WTC11 (cell line): ENCODE results near the gene VWDE. TPM values are rescaled to one million over a fixed set of nuclear protein-coding genes. Genes with fewer than 3 reads are reported as not detected.

Source experiments
- ATAC-seq: fragments of 200-7000 bp; cut with Tn5 transposase; 2 replicates; pipeline ENCODE4 v1.10.0; 2021; ENCODE audit warnings: mild to moderate bottlenecking, moderate library complexity
- CTCF ChIA-PET: fragments of 300-600 bp; sonication (Branson Sonifier 250); formaldehyde crosslinking; loops from one replicate; lab custom pipeline; 2021; ENCODE audit warnings: antibody characterized with exemption; lab: Charles Lee
- POLR2A ChIA-PET: fragments of 350-600 bp; sonication (Branson Sonifier 250); formaldehyde crosslinking; loops from one replicate; lab custom pipeline; 2021; ENCODE audit warnings: antibody characterized with exemption; lab: Charles Lee
- DNase-seq: peaks from one replicate; pipeline ENCODE4 v3.0.0; 2021; ENCODE audit warnings: low spot score
- H3K27ac Mint-ChIP-seq: 2 replicates; pipeline ENCODE4 v1.8.0; 2021; ENCODE audit warnings: mixed read lengths
- H3K27me3 Mint-ChIP-seq: 2 replicates; pipeline ENCODE4 v1.8.0; 2021; ENCODE audit warnings: low read depth, mild to moderate bottlenecking, moderate library complexity, mixed read lengths
- H3K36me3 Mint-ChIP-seq: 2 replicates; pipeline ENCODE4 v1.8.0; 2021; ENCODE audit warnings: mixed read lengths
- H3K4me1 Mint-ChIP-seq: 2 replicates; pipeline ENCODE4 v1.8.0; 2022; ENCODE audit warnings: mixed read lengths
- H3K4me3 Mint-ChIP-seq: 2 replicates; pipeline ENCODE4 v1.8.0; 2021; ENCODE audit warnings: mild to moderate bottlenecking, moderate library complexity, mixed read lengths
- H3K9me3 Mint-ChIP-seq: 2 replicates; pipeline ENCODE4 v1.8.0; 2021; ENCODE audit warnings: mixed read lengths
- ATF1 ChIP-seq: sonication (generic); formaldehyde crosslinking; IDR thresholded peaks from 2 replicates; pipeline ENCODE4 v1.8.1; 2023; ENCODE audit warnings: mild to moderate bottlenecking, moderate library complexity, missing genetic modification reagents
- ELF4 ChIP-seq: sonication (generic); formaldehyde crosslinking; IDR thresholded peaks from 2 replicates; pipeline ENCODE4 v1.8.1; 2022; ENCODE audit warnings: low read depth, mild to moderate bottlenecking, moderate library complexity, missing genetic modification reagents
- FOXJ3 ChIP-seq: sonication (generic); formaldehyde crosslinking; IDR thresholded peaks from 2 replicates; pipeline ENCODE4 v1.9.0; 2021; ENCODE audit warnings: missing genetic modification reagents, mild to moderate bottlenecking, borderline replicate concordance
- GABPB1 ChIP-seq: sonication (generic); formaldehyde crosslinking; IDR thresholded peaks from 2 replicates; pipeline ENCODE4 v1.8.1; 2023; ENCODE audit warnings: mild to moderate bottlenecking, missing genetic modification reagents
- GRHL2 ChIP-seq: fragments of 250-450 bp; sonication (Bioruptor Pico); IDR thresholded peaks from 2 replicates; pipeline ENCODE4 v1.8.0; 2022; ENCODE audit warnings: mild to moderate bottlenecking, moderate library complexity; ENCODE audit not compliant: insufficient replicate concordance, severe bottlenecking
- NR3C1 ChIP-seq: sonication (generic); formaldehyde crosslinking; conservative IDR thresholded peaks from 2 replicates; pipeline ENCODE4 v1.8.1; 2023; ENCODE audit warnings: low read depth, mild to moderate bottlenecking, missing genetic modification reagents
- SMAD3 ChIP-seq: sonication (generic); formaldehyde crosslinking; IDR thresholded peaks from 2 replicates; pipeline ENCODE4 v1.8.0; 2022; ENCODE audit warnings: missing genetic modification reagents, mild to moderate bottlenecking, borderline replicate concordance
- SP1 ChIP-seq: sonication (generic); formaldehyde crosslinking; conservative IDR thresholded peaks from 2 replicates; pipeline ENCODE4 v1.8.1; 2022; ENCODE audit warnings: missing genetic modification reagents
- ZNF219 ChIP-seq: sonication (generic); formaldehyde crosslinking; IDR thresholded peaks from 2 replicates; pipeline ENCODE4 v1.8.0; 2023; ENCODE audit warnings: missing genetic modification reagents, mild to moderate bottlenecking, borderline replicate concordance
- ZNF317 ChIP-seq: sonication (generic); formaldehyde crosslinking; IDR thresholded peaks from 2 replicates; pipeline ENCODE4 v1.8.1; 2023; ENCODE audit warnings: low read depth, mild to moderate bottlenecking, moderate library complexity, missing genetic modification reagents, borderline replicate concordance
- total RNA-seq: library from RNA; stranded (reverse); gene quantifications from 3 replicates; pipeline ENCODE4 v1.2.3, GENCODE V29; 2021
- TF ChIP-seq, protein P1 (sequence below): sonication (generic); formaldehyde crosslinking; IDR thresholded peaks from 2 replicates; pipeline ENCODE4 v1.8.1; 2022; ENCODE audit warnings: mild to moderate bottlenecking, moderate library complexity, missing genetic modification reagents
- TF ChIP-seq, protein P2 (sequence below): sonication (generic); formaldehyde crosslinking; IDR thresholded peaks from 2 replicates; pipeline ENCODE4 v1.8.1; 2022; ENCODE audit warnings: low read depth, missing genetic modification reagents, borderline replicate concordance
- TF ChIP-seq, protein P3 (sequence below): sonication (generic); formaldehyde crosslinking; IDR thresholded peaks from 2 replicates; pipeline ENCODE4 v1.8.0; 2023; ENCODE audit warnings: mild to moderate bottlenecking, missing genetic modification reagents
- TF ChIP-seq, protein P4 (sequence below): fragments of 250-450 bp; sonication (Bioruptor Pico); IDR thresholded peaks from 2 replicates; pipeline ENCODE4 v1.9.0; 2021; ENCODE audit warnings: mild to moderate bottlenecking
- TF ChIP-seq, protein P5 (sequence below): sonication (generic); formaldehyde crosslinking; IDR thresholded peaks from 2 replicates; pipeline ENCODE4 v1.8.0; 2023; ENCODE audit warnings: missing genetic modification reagents, mild to moderate bottlenecking, borderline replicate concordance
- TF ChIP-seq, protein P6 (sequence below): sonication (generic); formaldehyde crosslinking; conservative IDR thresholded peaks from 2 replicates; pipeline ENCODE4 v1.8.1; 2023; ENCODE audit warnings: mild to moderate bottlenecking, low read depth, missing genetic modification reagents, moderate library complexity
- TF ChIP-seq, protein P7 (sequence below): fragments of 250-450 bp; sonication (Bioruptor Pico); conservative IDR thresholded peaks from 2 replicates; pipeline ENCODE4 v1.9.0; 2021; ENCODE audit warnings: mild to moderate bottlenecking
- TF ChIP-seq, protein P8 (sequence below): sonication (generic); formaldehyde crosslinking; IDR thresholded peaks from 2 replicates; pipeline ENCODE4 v1.8.0; 2022; ENCODE audit warnings: mild to moderate bottlenecking, missing genetic modification reagents
- TF ChIP-seq, protein P9 (sequence below): sonication (generic); formaldehyde crosslinking; IDR thresholded peaks from 2 replicates; pipeline ENCODE4 v1.8.0; 2022; ENCODE audit warnings: mild to moderate bottlenecking, missing genetic modification reagents

Gene VWDE
- total RNA-seq, 1 experiment from 2014 or later, result 21.0 TPM

DNA sequence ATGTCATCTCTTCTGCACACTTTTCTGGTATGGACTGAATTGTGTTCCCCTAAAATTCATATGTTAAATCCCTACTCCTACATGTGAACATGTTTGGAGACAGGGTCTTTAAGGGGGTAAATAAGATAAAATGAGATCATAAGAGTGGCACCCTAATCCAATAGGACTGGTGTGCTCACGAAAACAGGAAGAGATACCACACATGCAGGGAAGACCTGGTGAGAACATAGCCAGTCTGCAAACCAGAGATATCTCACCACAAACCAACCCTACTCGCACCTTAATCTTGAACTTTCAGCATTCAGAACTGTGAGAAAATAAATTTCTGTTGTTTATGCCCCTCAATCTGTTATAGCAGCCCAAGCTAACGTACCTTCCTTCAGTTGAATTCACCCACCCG, 51.8 kb downstream of the VWDE start:
- TF ChIP-seq FOXJ3 (no peak), SMAD3 (CRISPR knock-in tag) (no peak), GABPB1 (CRISPR knock-in tag) (no peak), NR3C1 (no peak), ZNF317 (CRISPR knock-in tag) (no peak), ZNF219 (CRISPR knock-in tag) (no peak), SP1 (CRISPR knock-in tag) (no peak), ELF4 (CRISPR knock-in tag) (no peak), ATF1 (CRISPR knock-in tag) (no peak), GRHL2 (no peak)
- TF ChIP-seq, protein P1, sequence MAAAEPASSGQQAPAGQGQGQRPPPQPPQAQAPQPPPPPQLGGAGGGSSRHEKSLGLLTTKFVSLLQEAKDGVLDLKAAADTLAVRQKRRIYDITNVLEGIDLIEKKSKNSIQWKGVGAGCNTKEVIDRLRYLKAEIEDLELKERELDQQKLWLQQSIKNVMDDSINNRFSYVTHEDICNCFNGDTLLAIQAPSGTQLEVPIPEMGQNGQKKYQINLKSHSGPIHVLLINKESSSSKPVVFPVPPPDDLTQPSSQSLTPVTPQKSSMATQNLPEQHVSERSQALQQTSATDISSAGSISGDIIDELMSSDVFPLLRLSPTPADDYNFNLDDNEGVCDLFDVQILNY (CRISPR knock-in tag), result no peak
- TF ChIP-seq, protein P2, sequence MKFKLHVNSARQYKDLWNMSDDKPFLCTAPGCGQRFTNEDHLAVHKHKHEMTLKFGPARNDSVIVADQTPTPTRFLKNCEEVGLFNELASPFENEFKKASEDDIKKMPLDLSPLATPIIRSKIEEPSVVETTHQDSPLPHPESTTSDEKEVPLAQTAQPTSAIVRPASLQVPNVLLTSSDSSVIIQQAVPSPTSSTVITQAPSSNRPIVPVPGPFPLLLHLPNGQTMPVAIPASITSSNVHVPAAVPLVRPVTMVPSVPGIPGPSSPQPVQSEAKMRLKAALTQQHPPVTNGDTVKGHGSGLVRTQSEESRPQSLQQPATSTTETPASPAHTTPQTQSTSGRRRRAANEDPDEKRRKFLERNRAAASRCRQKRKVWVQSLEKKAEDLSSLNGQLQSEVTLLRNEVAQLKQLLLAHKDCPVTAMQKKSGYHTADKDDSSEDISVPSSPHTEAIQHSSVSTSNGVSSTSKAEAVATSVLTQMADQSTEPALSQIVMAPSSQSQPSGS, result no peak
- TF ChIP-seq, protein P3, sequence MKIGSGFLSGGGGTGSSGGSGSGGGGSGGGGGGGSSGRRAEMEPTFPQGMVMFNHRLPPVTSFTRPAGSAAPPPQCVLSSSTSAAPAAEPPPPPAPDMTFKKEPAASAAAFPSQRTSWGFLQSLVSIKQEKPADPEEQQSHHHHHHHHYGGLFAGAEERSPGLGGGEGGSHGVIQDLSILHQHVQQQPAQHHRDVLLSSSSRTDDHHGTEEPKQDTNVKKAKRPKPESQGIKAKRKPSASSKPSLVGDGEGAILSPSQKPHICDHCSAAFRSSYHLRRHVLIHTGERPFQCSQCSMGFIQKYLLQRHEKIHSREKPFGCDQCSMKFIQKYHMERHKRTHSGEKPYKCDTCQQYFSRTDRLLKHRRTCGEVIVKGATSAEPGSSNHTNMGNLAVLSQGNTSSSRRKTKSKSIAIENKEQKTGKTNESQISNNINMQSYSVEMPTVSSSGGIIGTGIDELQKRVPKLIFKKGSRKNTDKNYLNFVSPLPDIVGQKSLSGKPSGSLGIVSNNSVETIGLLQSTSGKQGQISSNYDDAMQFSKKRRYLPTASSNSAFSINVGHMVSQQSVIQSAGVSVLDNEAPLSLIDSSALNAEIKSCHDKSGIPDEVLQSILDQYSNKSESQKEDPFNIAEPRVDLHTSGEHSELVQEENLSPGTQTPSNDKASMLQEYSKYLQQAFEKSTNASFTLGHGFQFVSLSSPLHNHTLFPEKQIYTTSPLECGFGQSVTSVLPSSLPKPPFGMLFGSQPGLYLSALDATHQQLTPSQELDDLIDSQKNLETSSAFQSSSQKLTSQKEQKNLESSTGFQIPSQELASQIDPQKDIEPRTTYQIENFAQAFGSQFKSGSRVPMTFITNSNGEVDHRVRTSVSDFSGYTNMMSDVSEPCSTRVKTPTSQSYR, result no peak
- TF ChIP-seq, protein P4, sequence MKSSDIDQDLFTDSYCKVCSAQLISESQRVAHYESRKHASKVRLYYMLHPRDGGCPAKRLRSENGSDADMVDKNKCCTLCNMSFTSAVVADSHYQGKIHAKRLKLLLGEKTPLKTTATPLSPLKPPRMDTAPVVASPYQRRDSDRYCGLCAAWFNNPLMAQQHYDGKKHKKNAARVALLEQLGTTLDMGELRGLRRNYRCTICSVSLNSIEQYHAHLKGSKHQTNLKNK (CRISPR knock-in tag), result no peak
- TF ChIP-seq, protein P5, sequence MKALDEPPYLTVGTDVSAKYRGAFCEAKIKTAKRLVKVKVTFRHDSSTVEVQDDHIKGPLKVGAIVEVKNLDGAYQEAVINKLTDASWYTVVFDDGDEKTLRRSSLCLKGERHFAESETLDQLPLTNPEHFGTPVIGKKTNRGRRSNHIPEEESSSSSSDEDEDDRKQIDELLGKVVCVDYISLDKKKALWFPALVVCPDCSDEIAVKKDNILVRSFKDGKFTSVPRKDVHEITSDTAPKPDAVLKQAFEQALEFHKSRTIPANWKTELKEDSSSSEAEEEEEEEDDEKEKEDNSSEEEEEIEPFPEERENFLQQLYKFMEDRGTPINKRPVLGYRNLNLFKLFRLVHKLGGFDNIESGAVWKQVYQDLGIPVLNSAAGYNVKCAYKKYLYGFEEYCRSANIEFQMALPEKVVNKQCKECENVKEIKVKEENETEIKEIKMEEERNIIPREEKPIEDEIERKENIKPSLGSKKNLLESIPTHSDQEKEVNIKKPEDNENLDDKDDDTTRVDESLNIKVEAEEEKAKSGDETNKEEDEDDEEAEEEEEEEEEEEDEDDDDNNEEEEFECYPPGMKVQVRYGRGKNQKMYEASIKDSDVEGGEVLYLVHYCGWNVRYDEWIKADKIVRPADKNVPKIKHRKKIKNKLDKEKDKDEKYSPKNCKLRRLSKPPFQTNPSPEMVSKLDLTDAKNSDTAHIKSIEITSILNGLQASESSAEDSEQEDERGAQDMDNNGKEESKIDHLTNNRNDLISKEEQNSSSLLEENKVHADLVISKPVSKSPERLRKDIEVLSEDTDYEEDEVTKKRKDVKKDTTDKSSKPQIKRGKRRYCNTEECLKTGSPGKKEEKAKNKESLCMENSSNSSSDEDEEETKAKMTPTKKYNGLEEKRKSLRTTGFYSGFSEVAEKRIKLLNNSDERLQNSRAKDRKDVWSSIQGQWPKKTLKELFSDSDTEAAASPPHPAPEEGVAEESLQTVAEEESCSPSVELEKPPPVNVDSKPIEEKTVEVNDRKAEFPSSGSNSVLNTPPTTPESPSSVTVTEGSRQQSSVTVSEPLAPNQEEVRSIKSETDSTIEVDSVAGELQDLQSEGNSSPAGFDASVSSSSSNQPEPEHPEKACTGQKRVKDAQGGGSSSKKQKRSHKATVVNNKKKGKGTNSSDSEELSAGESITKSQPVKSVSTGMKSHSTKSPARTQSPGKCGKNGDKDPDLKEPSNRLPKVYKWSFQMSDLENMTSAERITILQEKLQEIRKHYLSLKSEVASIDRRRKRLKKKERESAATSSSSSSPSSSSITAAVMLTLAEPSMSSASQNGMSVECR (CRISPR knock-in tag), result no peak
- TF ChIP-seq, protein P6, sequence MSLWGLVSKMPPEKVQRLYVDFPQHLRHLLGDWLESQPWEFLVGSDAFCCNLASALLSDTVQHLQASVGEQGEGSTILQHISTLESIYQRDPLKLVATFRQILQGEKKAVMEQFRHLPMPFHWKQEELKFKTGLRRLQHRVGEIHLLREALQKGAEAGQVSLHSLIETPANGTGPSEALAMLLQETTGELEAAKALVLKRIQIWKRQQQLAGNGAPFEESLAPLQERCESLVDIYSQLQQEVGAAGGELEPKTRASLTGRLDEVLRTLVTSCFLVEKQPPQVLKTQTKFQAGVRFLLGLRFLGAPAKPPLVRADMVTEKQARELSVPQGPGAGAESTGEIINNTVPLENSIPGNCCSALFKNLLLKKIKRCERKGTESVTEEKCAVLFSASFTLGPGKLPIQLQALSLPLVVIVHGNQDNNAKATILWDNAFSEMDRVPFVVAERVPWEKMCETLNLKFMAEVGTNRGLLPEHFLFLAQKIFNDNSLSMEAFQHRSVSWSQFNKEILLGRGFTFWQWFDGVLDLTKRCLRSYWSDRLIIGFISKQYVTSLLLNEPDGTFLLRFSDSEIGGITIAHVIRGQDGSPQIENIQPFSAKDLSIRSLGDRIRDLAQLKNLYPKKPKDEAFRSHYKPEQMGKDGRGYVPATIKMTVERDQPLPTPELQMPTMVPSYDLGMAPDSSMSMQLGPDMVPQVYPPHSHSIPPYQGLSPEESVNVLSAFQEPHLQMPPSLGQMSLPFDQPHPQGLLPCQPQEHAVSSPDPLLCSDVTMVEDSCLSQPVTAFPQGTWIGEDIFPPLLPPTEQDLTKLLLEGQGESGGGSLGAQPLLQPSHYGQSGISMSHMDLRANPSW (CRISPR knock-in tag), result no peak
- TF ChIP-seq, protein P7, sequence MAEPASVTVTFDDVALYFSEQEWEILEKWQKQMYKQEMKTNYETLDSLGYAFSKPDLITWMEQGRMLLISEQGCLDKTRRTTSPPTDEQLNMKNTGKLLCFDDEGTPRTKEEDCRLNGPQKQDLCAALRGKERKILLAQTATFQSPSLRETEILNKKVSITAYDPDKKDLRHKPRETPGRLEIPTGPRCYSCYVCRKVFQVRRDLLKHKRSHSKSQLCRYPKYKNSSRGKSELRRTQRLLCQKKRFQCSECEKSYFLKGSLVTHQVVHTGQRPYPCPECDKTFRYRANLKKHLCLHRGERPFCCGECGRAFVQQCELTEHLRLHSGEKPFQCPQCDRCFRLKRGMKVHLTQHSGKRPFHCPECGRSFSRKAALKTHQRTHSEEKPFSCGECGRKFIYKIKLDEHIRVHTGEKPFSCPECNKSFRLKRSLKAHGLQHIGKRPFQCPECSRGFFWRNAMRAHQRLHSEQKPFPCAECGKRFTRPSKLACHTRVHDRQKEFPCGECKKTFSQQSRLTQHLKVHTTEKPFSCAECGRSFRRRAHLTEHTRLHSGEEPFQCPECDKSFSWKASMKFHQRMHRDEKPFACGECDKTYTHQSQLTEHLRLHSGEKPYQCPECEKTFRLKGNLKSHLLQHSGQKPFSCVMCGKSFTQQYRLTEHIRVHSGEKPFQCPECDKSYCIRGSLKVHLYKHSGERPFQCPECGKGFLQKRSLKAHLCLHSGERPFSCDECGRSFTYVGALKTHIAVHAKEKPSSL, result no peak
- TF ChIP-seq, protein P8, sequence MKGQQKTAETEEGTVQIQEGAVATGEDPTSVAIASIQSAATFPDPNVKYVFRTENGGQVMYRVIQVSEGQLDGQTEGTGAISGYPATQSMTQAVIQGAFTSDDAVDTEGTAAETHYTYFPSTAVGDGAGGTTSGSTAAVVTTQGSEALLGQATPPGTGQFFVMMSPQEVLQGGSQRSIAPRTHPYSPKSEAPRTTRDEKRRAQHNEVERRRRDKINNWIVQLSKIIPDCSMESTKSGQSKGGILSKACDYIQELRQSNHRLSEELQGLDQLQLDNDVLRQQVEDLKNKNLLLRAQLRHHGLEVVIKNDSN, result no peak
- TF ChIP-seq, protein P9, sequence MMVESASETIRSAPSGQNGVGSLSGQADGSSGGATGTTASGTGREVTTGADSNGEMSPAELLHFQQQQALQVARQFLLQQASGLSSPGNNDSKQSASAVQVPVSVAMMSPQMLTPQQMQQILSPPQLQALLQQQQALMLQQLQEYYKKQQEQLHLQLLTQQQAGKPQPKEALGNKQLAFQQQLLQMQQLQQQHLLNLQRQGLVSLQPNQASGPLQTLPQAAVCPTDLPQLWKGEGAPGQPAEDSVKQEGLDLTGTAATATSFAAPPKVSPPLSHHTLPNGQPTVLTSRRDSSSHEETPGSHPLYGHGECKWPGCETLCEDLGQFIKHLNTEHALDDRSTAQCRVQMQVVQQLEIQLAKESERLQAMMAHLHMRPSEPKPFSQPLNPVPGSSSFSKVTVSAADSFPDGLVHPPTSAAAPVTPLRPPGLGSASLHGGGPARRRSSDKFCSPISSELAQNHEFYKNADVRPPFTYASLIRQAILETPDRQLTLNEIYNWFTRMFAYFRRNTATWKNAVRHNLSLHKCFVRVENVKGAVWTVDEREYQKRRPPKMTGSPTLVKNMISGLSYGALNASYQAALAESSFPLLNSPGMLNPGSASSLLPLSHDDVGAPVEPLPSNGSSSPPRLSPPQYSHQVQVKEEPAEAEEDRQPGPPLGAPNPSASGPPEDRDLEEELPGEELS (CRISPR knock-in tag), result no peak
- Mint-ChIP-seq H3K9me3 (no peaks in the 10 kb centered on the region), H3K4me1 (no peaks in the 10 kb centered on the region), H3K27ac (no peak overlapping the region; the same call in 1 of the 2 replicates), H3K4me3 (no peak overlapping the region), H3K36me3 (peaks cover 54% of the 10 kb centered on the region), H3K27me3 (no peaks in the 10 kb centered on the region)
- DNase-seq (no peak), ATAC-seq (no peak)
- ChIA-PET CTCF (no interaction called here), POLR2A (no interaction called here)
